ENCODE data around the gene ADGRA1.

GRCh38 chr10:133121479-133121878, 33.8 kb downstream of the ADGRA1 start:
- TF ChIP-seq, protein P1, sequence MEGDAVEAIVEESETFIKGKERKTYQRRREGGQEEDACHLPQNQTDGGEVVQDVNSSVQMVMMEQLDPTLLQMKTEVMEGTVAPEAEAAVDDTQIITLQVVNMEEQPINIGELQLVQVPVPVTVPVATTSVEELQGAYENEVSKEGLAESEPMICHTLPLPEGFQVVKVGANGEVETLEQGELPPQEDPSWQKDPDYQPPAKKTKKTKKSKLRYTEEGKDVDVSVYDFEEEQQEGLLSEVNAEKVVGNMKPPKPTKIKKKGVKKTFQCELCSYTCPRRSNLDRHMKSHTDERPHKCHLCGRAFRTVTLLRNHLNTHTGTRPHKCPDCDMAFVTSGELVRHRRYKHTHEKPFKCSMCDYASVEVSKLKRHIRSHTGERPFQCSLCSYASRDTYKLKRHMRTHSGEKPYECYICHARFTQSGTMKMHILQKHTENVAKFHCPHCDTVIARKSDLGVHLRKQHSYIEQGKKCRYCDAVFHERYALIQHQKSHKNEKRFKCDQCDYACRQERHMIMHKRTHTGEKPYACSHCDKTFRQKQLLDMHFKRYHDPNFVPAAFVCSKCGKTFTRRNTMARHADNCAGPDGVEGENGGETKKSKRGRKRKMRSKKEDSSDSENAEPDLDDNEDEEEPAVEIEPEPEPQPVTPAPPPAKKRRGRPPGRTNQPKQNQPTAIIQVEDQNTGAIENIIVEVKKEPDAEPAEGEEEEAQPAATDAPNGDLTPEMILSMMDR (IDR thresholded peaks at IDR 0.05; ENCODE audit: low read depth, low read length), result no peak
- TF ChIP-seq EZH2phosphoT487 (IDR thresholded peaks at IDR 0.05; ENCODE audit: low read depth), result no peak
